ENCODE measurements around the gene SYT7.

Gene SYT7, protein sequence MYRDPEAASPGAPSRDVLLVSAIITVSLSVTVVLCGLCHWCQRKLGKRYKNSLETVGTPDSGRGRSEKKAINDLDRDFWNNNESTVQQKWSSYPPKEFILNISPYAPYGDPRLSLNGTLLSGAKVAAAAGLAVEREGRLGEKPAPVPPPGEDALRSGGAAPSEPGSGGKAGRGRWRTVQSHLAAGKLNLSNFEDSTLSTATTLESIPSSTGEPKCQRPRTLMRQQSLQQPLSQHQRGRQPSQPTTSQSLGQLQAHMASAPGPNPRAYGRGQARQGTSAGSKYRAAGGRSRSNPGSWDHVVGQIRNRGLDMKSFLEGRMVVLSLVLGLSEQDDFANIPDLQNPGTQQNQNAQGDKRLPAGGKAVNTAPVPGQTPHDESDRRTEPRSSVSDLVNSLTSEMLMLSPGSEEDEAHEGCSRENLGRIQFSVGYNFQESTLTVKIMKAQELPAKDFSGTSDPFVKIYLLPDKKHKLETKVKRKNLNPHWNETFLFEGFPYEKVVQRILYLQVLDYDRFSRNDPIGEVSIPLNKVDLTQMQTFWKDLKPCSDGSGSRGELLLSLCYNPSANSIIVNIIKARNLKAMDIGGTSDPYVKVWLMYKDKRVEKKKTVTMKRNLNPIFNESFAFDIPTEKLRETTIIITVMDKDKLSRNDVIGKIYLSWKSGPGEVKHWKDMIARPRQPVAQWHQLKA

DNA sequence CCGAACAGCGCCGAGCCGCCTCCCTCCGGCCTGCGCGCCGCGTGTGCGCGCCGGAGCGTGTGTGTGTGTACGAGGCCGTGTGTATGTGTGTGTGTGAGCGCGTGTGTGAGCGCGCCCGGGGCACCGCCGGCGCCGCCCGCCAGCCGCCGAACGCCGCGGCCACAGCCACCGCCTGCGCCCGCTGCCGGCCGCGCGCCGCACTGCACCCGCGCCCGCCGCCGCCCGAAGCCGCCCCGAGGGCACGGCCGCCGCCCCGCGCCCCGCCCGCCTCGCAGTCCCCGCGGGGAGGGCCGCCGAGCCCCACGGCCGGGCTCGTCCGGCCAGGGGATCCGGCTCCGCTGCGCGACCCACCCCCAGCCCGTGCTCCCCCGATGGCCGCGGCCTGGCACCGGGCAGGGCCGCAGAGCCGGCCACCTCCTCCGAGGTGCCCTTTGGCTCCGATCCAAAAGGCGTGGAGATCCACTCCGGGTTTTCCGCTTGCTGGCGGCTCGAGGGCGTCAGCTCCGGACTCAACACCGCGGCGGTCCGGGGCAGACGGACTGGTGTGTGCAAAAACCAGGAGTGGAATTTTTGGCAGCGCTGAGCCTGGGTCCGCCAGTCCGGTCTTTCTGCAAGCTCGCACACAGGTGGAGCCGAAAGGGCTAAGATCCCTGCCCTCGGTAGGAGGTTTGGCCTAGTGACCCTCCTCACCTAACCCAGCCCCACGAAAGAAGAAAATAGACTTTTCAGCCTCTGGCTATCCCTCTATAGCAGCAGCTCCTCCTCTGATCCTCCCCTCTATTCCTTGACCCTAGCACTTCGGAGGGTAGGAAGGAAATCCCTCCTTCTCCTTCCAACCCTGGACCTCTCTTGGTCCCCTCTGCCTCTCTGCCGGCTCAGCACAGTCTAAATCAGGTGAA lies at the start of gene SYT7:
TSS of gene SYT7 (minus strand) at position 47 of the 899 bp plus-strand sequence. CDS start 256 bp downstream, outside the sequence.
- H3K4me3 Mint-ChIP-seq, result peak within 1 kb of the TSS; percentile 75
- H3K27me3 Mint-ChIP-seq, result peaks cover 86% of the 10 kb centered on the region
- H3K36me3 Mint-ChIP-seq, result no peaks in the 10 kb centered on the region
- H3K4me1 Mint-ChIP-seq, result peaks cover 15% of the 10 kb centered on the region
- H3K27ac Mint-ChIP-seq, result no peak within 1 kb of the TSS
- peak; percentile 94 for DNase-seq
- no peaks in the 10 kb centered on the region for H3K9me3 Mint-ChIP-seq
- CTCF ChIA-PET, result interaction anchor here (0.6 to 1.1 kb wide), 4 partner anchors 14 to 88 kb away, joined by 3 read pairs; no protein-coding TSS in a partner anchor

DNA sequence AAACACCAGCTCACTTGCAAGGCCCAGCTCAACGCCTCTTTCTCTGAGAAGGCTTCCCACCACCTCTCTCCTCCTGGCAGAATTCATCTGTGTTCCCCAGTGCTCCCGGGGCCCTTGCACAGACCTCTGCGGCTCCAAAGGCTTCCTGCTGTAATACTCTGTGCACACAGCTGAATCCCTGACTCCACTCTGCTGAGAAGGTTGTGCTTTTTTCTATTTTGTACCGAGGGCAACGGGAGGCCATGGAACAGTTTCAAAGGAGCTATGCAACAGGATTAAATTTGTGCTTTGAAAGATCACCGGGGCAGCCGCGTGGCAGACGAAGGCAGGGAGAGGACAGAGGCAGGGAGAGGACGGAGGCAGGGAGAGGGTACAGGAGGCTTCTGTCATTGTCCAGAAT lies 49.2 kb upstream of the SYT7 start:
- H3K27ac Mint-ChIP-seq, result no peak overlapping the region
- H3K36me3 Mint-ChIP-seq, result no peaks in the 10 kb centered on the region
- DNase-seq, result no peak
- no peak overlapping the region for H3K4me3 Mint-ChIP-seq
- CTCF ChIA-PET, result interaction anchor here (0.8 to 4.0 kb wide), 2 partner anchors 8 to 184 kb away, joined by 3 to 26 read pairs; no protein-coding TSS in a partner anchor
- no peaks in the 10 kb centered on the region for H3K9me3 Mint-ChIP-seq
- H3K27me3 Mint-ChIP-seq, result peaks cover 20% of the 10 kb centered on the region
- H3K4me1 Mint-ChIP-seq, result peaks cover 6% of the 10 kb centered on the region

DNA sequence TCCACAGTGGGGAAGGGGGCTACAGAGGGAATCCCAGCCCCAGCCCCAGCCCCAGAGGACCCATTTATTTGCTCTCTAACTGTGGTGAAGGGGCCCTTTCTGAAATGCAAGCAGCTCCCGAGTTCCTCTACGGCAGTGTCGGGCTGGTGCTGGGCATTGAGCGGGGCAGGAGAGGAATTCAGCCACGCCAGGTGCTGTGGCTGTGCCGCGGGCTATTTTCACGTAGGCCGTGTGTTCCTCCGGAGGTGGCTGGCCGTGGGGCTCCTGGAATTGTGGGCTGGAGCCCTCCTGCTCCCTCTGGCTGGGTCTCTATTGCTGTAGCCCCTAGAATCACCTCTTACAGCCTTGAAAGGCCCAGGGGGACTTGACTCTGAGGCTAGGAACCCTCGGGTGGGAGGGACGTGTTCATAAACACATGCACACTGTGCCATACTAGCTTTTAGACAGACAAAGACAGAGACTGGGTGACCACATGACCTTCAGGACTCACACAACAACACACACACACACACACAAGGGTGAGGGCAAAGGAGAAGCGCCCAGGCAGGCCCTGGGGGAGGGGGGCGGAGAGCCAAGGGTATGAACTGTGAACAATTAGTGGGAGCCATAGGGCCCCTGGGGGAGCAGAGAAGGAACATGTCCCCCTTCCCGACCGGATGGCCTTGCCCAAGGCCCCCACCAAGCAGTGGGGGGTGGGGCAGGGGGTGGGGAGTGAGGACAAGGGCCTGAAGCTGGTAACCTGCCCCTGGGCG lies 48.4 kb upstream of the SYT7 start:
- H3K9me3 Mint-ChIP-seq, result no peaks in the 10 kb centered on the region
- peaks cover 6% of the 10 kb centered on the region for H3K4me1 Mint-ChIP-seq
- peaks cover 20% of the 10 kb centered on the region for H3K27me3 Mint-ChIP-seq
- CTCF ChIA-PET, result interaction anchor here (0.9 to 4.0 kb wide), 4 partner anchors 9 to 151 kb away, joined by 3 to 26 read pairs (median 4); no protein-coding TSS in a partner anchor
- H3K36me3 Mint-ChIP-seq, result no peaks in the 10 kb centered on the region
- no peak overlapping the region for H3K4me3 Mint-ChIP-seq
- DNase-seq, result no peak
- no peak overlapping the region for H3K27ac Mint-ChIP-seq

DNA sequence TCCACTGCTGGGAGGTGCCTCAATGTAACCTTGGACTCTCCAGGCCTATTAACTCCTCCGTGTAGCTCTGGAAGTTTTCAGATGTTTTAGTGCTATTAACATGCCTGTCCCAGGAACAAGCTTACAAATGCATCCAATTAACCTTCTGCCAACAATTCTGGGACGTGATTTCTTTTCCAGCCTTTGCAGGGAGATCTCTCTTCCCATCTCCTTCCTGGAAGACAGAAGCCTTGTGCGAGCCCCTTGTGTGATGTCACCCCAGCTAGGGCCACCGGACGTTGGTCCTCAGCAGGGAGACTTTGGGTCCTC lies 47.7 kb upstream of the SYT7 start:
- CTCF ChIA-PET, result interaction anchor here (0.9 to 4.0 kb wide), 5 partner anchors 8 to 150 kb away, joined by 3 to 26 read pairs (median 4); no protein-coding TSS in a partner anchor
- Mint-ChIP-seq H3K27me3 (peaks cover 20% of the 10 kb centered on the region), H3K36me3 (no peaks in the 10 kb centered on the region), H3K4me3 (no peak overlapping the region), H3K9me3 (no peaks in the 10 kb centered on the region), H3K4me1 (peaks cover 6% of the 10 kb centered on the region), H3K27ac (no peak overlapping the region)
- DNase-seq, result no peak

DNA sequence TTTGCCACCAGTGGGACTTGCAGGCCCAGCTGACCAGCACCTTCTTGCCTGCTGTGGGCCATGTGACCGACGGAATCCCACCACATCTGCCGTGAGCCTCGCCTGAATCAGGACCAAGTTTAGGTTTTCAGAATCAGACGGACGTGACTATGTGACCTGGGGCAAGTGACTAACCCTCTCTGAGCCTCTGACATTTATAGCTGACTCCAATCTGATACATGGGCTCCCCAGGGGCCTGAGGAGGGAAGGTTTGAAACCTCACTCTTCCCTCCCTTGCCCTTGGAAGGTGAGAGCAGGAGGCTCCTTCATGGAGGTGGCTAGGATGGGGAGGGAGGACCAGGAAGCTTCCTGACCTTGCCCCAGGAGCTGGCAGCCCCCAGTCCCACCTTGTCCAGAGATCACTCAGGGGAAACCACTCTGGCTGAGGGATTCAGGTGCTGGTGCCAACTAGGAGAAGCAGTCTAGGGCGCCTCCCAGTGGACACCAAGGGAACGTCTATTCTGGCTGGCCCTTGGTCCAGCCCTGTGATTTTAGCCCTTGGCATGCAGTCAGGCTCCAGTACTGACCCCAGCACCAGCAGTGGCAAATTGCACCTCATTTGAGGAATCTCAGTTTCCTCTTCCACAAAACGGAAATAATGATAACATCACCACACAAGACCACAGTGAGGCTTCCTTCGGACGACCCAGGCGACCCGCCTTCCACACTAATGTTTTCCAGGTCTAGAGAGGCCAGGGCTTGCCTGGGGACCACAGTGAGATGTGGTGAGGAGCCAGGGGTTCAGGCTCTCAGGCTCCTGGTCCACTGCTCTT lies 47.2 kb upstream of the SYT7 start:
- Mint-ChIP-seq H3K4me1 (peaks cover 6% of the 10 kb centered on the region), H3K27me3 (peaks cover 20% of the 10 kb centered on the region), H3K9me3 (no peaks in the 10 kb centered on the region), H3K36me3 (no peaks in the 10 kb centered on the region), H3K27ac (no peak overlapping the region), H3K4me3 (no peak overlapping the region)
- peak; percentile 56 for DNase-seq
- CTCF ChIA-PET, result interaction anchor here (0.9 to 4.0 kb wide), 7 partner anchors 8 to 150 kb away, joined by 3 to 26 read pairs (median 4); no protein-coding TSS in a partner anchor

DNA sequence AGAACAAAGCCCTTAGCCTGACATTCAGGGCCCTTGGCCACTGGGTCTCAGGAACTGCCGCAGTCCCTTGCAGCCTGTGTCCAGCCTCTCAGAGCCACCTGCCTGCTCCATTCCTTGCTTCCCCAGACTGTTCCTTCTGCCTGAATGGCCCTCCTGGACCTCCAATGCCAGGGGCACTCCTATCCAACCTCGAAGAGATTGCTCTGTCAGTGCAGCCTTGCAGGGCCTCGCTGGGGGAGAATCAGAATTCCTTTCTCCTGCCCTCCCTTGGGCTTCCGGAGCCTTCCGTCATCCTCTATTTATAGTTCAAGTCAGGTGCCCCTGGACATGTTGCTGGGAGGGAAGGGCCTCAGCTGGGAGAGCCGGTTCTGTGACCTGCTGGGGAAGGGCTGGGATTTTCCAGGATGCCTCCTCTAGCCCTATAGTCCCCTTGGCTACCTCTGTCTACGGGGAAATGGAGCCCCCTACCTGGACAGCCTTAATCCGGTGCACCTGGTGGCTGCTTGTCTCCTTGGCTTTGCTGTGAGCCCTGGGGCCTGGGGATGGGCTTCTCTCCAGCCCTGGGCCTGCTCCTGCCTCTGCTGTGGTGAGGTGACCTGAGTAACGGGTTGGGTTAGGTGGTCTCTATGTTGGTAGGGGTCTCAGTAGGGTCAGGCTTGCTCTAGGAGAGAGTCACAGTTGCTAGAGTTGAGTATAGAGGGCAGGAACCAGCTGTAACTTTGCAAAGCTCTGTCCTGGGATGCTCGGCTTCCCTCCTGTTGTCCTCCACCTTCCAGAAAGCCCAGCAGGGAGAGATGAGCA lies 45.9 kb upstream of the SYT7 start:
- no peaks in the 10 kb centered on the region for H3K9me3 Mint-ChIP-seq
- H3K36me3 Mint-ChIP-seq, result no peaks in the 10 kb centered on the region
- no peak overlapping the region for H3K4me3 Mint-ChIP-seq
- peaks cover 26% of the 10 kb centered on the region for H3K27me3 Mint-ChIP-seq
- DNase-seq, result no peak
- peaks cover 6% of the 10 kb centered on the region for H3K4me1 Mint-ChIP-seq
- CTCF ChIA-PET, result interaction anchor here (0.7 to 4.0 kb wide), 4 partner anchors 11 to 155 kb away, joined by 3 to 26 read pairs (median 4); no protein-coding TSS in a partner anchor
- H3K27ac Mint-ChIP-seq, result no peak overlapping the region

DNA sequence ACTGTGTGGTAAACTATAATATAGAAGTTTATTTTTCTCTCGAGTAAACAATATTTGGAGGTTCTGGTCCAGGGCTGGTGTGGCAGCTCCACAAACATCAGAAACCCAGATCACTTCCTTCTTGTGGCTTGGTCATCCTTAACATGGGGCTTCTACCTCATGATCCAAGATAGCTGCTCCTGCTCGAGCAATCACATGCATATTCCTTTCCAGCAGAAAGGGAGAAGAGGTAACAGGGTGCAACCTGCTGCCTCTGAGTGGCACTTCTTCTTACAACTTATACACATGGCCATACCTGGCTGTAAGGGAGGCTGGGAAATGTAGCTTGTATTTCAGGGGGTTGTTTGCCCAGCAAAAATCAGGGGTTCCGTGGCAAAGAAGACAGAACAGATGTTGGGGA lies 44.6 kb upstream of the SYT7 start:
- no peak overlapping the region for H3K27ac Mint-ChIP-seq
- peaks cover 32% of the 10 kb centered on the region for H3K27me3 Mint-ChIP-seq
- no peaks in the 10 kb centered on the region for H3K36me3 Mint-ChIP-seq
- H3K4me3 Mint-ChIP-seq, result no peak overlapping the region
- CTCF ChIA-PET, result interaction anchor here (1.1 kb wide), 1 partner anchor 13 kb away, joined by 3 read pairs; no protein-coding TSS in a partner anchor
- peaks cover 6% of the 10 kb centered on the region for H3K4me1 Mint-ChIP-seq
- no peaks in the 10 kb centered on the region for H3K9me3 Mint-ChIP-seq
- DNase-seq, result no peak

DNA sequence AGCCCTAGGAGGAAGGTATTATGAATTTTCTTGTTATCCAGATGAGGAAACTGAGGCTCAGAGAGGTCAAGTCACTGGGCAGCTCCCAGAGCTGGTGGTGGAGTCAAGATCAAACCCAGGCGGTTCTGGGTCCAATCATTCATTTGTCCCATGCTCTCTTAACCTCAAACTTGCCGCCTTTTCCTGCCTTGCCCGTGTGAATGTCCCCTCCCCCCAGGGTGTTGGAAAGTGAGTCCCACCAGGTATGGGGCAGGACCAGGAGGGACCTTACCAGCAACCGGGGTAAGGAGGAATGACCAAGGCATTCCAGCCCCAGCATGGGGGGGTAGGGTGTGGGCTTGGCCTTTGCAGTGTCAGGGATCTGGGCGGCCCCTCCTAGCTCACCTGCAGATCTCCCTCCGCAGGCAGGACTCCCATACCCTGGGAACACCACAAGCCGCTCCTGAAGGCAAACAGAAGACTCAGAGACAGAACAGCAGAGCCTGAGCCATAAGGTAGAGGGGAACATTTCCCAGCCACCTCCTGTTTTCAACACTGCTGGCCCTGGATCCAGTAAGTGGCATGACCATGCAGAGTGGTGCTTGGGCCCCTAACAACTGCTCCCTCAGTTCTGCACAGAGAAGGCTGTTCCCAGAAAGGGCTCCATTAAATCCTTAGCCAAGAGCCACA lies 41.2 kb upstream of the SYT7 start:
- H3K4me1 Mint-ChIP-seq, result no peaks in the 10 kb centered on the region
- CTCF ChIA-PET, result no interaction called here

DNA sequence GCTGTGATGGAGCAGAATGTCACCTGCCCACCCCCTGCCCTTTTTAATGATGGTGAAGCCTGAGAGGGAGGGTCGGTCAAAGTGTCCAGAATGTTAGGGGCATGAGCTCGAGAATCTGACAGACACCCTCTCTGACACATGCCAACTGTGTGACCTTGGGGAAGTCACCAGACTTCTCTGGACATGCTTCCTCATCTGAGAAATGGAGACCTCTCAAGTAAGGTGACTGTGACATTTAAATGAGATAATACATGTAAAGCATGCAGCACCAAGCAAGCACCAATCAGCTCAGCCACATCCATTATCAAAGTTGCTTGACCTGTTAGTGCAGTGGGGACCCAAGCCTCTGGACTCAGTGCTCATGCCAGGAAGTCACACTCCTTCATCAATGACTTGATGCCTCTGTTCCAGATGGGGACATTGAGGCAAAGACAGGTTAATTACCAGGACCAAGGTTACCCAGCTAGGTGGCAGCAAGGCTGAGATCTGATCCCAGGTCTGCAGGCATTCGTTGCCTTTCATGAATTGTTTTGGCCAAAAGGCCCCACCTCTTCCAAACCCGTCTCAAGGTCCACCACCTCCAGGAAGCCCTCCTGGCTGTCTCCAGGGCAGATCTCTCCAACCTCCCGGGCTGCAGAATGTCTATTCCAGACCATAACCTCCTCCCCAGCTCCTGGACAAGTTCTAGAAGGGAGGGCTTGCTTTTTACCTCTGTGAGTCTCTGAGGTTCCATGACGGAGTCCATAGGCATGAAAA lies 38.8 kb upstream of the SYT7 start:
- CTCF ChIA-PET, result interaction anchor here (1.4 to 1.6 kb wide), 2 partner anchors 9 to 74 kb away, joined by 4 read pairs; no protein-coding TSS in a partner anchor
- no peak overlapping the region for H3K27ac Mint-ChIP-seq
- H3K4me3 Mint-ChIP-seq, result no peak overlapping the region

More for the DNA sequence above, 41.2 kb upstream of the SYT7 start:
- DNase-seq, result no peak
- H3K9me3 Mint-ChIP-seq, result no peaks in the 10 kb centered on the region
- H3K27ac Mint-ChIP-seq, result no peak overlapping the region
- H3K27me3 Mint-ChIP-seq, result peaks cover 27% of the 10 kb centered on the region
- no peak overlapping the region for H3K4me3 Mint-ChIP-seq
- no peaks in the 10 kb centered on the region for H3K36me3 Mint-ChIP-seq

DNA sequence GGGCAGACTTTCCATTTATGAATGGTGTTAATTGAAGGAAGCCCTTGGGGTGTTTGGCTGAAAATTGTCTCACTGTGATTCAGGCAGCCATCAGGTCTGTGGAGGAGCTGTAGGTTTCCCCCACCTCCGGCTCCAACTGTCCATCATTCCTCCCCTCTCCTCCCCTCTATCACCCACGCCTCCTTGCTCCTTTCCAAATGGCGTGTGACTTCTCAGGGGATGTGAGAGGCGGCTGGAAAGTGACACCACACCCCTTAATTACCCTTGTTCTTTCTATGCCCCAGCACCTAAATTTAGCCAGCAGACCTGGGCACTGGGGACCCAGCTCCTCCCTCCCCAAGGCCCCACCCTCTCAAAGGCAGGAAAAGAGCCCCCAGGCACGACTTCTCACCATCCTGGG lies 38.1 kb upstream of the SYT7 start:
- Mint-ChIP-seq H3K4me1 (no peaks in the 10 kb centered on the region), H3K27me3 (peaks cover 29% of the 10 kb centered on the region), H3K36me3 (no peaks in the 10 kb centered on the region), H3K4me3 (no peak overlapping the region), H3K27ac (peak overlapping the region; percentile 45), H3K9me3 (no peaks in the 10 kb centered on the region)
- CTCF ChIA-PET, result interaction anchor here (1.6 kb wide), 1 partner anchor 74 kb away, joined by 4 read pairs; no protein-coding TSS in a partner anchor
- no peak for DNase-seq

More for the DNA sequence above, 38.8 kb upstream of the SYT7 start:
- no peak for DNase-seq
- Mint-ChIP-seq H3K4me1 (no peaks in the 10 kb centered on the region), H3K9me3 (no peaks in the 10 kb centered on the region), H3K27me3 (peaks cover 24% of the 10 kb centered on the region), H3K36me3 (no peaks in the 10 kb centered on the region)

DNA sequence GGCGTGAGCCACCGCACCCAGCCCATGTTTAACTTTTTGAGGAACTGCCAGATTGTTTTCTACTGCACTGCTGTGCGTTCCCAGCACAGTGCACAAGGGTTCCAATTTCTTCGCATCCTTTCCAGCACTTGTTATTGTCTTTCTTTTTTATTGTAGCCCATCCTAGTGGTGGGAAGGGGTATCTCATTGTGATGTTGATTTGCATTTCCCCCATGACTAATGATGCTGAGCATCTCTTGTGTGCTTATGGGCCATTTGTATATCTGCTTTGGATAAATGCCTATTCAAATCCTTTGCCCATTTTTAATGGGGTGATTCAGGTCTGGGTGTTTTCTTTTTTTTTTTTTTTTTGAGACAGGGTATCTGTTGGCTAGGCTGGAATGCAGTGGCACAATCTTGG lies 36.6 kb upstream of the SYT7 start:
- Mint-ChIP-seq H3K4me1 (no peaks in the 10 kb centered on the region), H3K4me3 (no peak overlapping the region), H3K9me3 (no peaks in the 10 kb centered on the region), H3K27me3 (peaks cover 35% of the 10 kb centered on the region), H3K36me3 (no peaks in the 10 kb centered on the region), H3K27ac (no peak overlapping the region)
- no peak for DNase-seq
- CTCF ChIA-PET, result no interaction called here

Data from activated naive CD4-positive, alpha-beta T cell treated with anti-CD3 and anti-CD28 coated beads, Interleukin-2, amount 10 ng/mL, durations not matched to agents 7 days and 5 days (primary cell).